MCF 10A (cell line): ENCODE measurements around the gene TUFT1. TPM values are rescaled to one million over a fixed set of nuclear protein-coding genes. Genes with fewer than 3 reads are reported as not detected.

ENCODE experiments used
- BruUV-seq: library from RNA; stranded (reverse); fragments of 400-500 nt; replicated peaks from 2 replicates; lab custom pipeline; 2021; lab: Mats Ljungman, UMichigan
- CTCF ChIA-PET: fragments of 300-600 bp; sonication (Branson Sonifier 250); formaldehyde crosslinking; extraction: SDS; loops from one replicate; lab custom pipeline; 2021; ENCODE audit warnings: antibody characterized with exemption, inconsistent platforms; lab: Yijun Ruan, JAX
- POLR2A ChIA-PET: fragments of 300-600, 350-650 bp; sonication (Branson Sonifier 250); formaldehyde crosslinking; extraction: SDS; loops from one replicate; lab custom pipeline; 2020; ENCODE audit warnings: antibody characterized with exemption, inconsistent platforms; lab: Yijun Ruan, JAX
- DNase-seq: peaks from one replicate; pipeline ENCODE4 v3.0.0-alpha.2; 2018; ENCODE audit not compliant: unreplicated experiment
- H3K27ac Mint-ChIP-seq: one replicate; pipeline ENCODE4 v1.8.0; 2022; ENCODE audit warnings: mild to moderate bottlenecking, low read depth, mixed read lengths; ENCODE audit not compliant: unreplicated experiment
- H3K27me3 Mint-ChIP-seq: one replicate; pipeline ENCODE4 v1.8.0; 2022; ENCODE audit warnings: mixed read lengths; ENCODE audit not compliant: insufficient read depth, unreplicated experiment
- H3K36me3 Mint-ChIP-seq: one replicate; pipeline ENCODE4 v1.8.0; 2022; ENCODE audit warnings: mild to moderate bottlenecking, moderate library complexity, mixed read lengths; ENCODE audit not compliant: insufficient read depth, unreplicated experiment
- H3K4me1 Mint-ChIP-seq: one replicate; pipeline ENCODE4 v1.8.0; 2022; ENCODE audit warnings: mixed read lengths; ENCODE audit not compliant: insufficient read depth, unreplicated experiment
- H3K4me3 Mint-ChIP-seq: one replicate; pipeline ENCODE4 v1.8.0; 2022; ENCODE audit warnings: mild to moderate bottlenecking, moderate library complexity, mixed read lengths; ENCODE audit not compliant: unreplicated experiment
- H3K9me3 Mint-ChIP-seq: one replicate; pipeline ENCODE4 v1.8.0; 2022; ENCODE audit warnings: mixed read lengths; ENCODE audit not compliant: unreplicated experiment
- CTCF ChIP-seq: fragments of 200-600 bp; IDR thresholded peaks from one replicate; pipeline ENCODE4 v1.8.0; 2022; ENCODE audit warnings: antibody characterized with exemption, mild to moderate bottlenecking; ENCODE audit not compliant: unreplicated experiment
- intact Hi-C: fragments of 100-400 bp; cut with micrococcal nuclease; formaldehyde crosslinking; loops from 2 replicates; pipeline ENCODE4 v1.14.1; 2022
- total RNA-seq: library from RNA; stranded (reverse); gene quantifications from 2 replicates; pipeline ENCODE4 v1.2.3, GENCODE V29; 2022

The TUFT1 gene
- total RNA-seq, 1 experiment from 2014 or later, result 162 TPM

- Mint-ChIP-seq H3K4me3 (no peak overlapping the region), H3K36me3 (no peaks in the 10 kb centered on the region), H3K9me3 (no peaks in the 10 kb centered on the region), H3K27me3 (no peaks in the 10 kb centered on the region), H3K4me1 (peaks cover 37% of the 10 kb centered on the region), H3K27ac (peak overlapping the region; percentile 17)
- ChIA-PET POLR2A (interaction anchor here (1.0 to 4.2 kb wide), 9 partner anchors 8 to 219 kb away, joined by 3 to 37 read pairs (median 8); partner anchors contain the start of genes SNX27 and TUFT1), CTCF (interaction anchor here (0.6 to 4.5 kb wide), 8 partner anchors 23 to 217 kb away, joined by 3 to 33 read pairs (median 6); no protein-coding TSS in a partner anchor)
- DNase-seq, result peak; percentile 58
- no TSS peak for BruUV-seq
- intact Hi-C loops, result no loop called here
- TF ChIP-seq CTCF, result no peak
These were observed 79.5 kb downstream of the TUFT1 start for GRCh38 chr1:151619489-151620093.

- no TSS peak for BruUV-seq
- no peak for DNase-seq
- no peak overlapping the region for H3K4me3 Mint-ChIP-seq
- H3K4me1 Mint-ChIP-seq, result peaks cover 30% of the 10 kb centered on the region
- ChIA-PET CTCF (interaction anchor here (0.6 to 4.5 kb wide), 10 partner anchors 18 to 216 kb away, joined by 3 to 33 read pairs (median 5); no protein-coding TSS in a partner anchor), POLR2A (interaction anchor here (0.6 to 4.2 kb wide), 10 partner anchors 8 to 220 kb away, joined by 3 to 37 read pairs (median 6); partner anchors contain the start of genes SNX27 and TUFT1)
- intact Hi-C loops, result no loop called here
- TF ChIP-seq CTCF, result no peak
- no peaks in the 10 kb centered on the region for H3K9me3 Mint-ChIP-seq
- no peaks in the 10 kb centered on the region for H3K27me3 Mint-ChIP-seq
- peak overlapping the region; percentile 17 for H3K27ac Mint-ChIP-seq
- no peaks in the 10 kb centered on the region for H3K36me3 Mint-ChIP-seq
These were observed 80.2 kb downstream of the TUFT1 start for GRCh38 chr1:151620286-151620685.

- H3K4me1 Mint-ChIP-seq, result peaks cover 19% of the 10 kb centered on the region
These were observed 81.2 kb downstream of the TUFT1 start for GRCh38 chr1:151621351-151621750.

More at GRCh38 chr1:151621351-151621750, 81.2 kb downstream of the TUFT1 start:
- POLR2A ChIA-PET, result interaction anchor here (0.6 to 4.2 kb wide), 5 partner anchors 10 to 81 kb away, joined by 3 to 37 read pairs (median 11); partner anchors contain the start of genes SNX27 and TUFT1
- Mint-ChIP-seq H3K27ac (no peak overlapping the region), H3K9me3 (no peaks in the 10 kb centered on the region), H3K4me3 (no peak overlapping the region), H3K27me3 (no peaks in the 10 kb centered on the region), H3K36me3 (no peaks in the 10 kb centered on the region)
- CTCF ChIA-PET, result interaction anchor here (0.6 to 1.9 kb wide), 5 partner anchors 17 to 113 kb away, joined by 3 to 11 read pairs (median 3); no protein-coding TSS in a partner anchor
- DNase-seq, result no peak
- intact Hi-C loops, result no loop called here
- TF ChIP-seq CTCF, result no peak
- BruUV-seq, result no TSS peak
